GM20000 (cell line): Measurements from ENCODE around the gene MED9.
"Not testable (repeated sequence)": the region's sequence is repeated elsewhere in the genome, so short reads cannot be mapped to it uniquely, and the experiment has no call there.

Experiments used
- DNase-seq: peaks from one replicate; pipeline ENCODE4 v3.0.0; 2012; ENCODE audit warnings: low spot score
- TF ChIP-seq, protein P1 (sequence below): IDR thresholded peaks from 2 replicates; pipeline ENCODE4 v1.5.1; 2012; ENCODE audit warnings: mild to moderate bottlenecking, control low read depth; ENCODE audit errors: extremely low read depth, missing control alignments

Gene MED9

DNA sequence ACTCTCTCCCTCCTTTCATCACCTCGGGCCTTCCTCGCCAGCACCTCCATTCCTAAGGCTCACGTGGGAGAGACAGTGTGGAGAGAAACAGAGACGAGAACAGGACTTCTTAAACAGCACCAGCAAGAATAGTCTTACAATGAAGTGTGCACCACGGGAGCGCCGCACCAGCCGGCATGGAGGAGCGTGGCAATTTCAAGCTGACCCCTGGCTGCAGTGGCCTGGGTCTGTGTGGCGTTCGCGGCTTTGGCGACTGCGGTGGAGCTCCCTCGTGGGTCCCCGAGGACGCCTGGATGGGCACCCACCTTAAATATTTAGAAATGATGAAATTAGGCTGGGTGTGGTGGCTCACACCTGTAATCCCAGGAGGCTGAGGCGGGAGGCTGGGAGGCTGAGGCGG lies 20.5 kb upstream of the MED9 start:
- TF ChIP-seq, protein P1, sequence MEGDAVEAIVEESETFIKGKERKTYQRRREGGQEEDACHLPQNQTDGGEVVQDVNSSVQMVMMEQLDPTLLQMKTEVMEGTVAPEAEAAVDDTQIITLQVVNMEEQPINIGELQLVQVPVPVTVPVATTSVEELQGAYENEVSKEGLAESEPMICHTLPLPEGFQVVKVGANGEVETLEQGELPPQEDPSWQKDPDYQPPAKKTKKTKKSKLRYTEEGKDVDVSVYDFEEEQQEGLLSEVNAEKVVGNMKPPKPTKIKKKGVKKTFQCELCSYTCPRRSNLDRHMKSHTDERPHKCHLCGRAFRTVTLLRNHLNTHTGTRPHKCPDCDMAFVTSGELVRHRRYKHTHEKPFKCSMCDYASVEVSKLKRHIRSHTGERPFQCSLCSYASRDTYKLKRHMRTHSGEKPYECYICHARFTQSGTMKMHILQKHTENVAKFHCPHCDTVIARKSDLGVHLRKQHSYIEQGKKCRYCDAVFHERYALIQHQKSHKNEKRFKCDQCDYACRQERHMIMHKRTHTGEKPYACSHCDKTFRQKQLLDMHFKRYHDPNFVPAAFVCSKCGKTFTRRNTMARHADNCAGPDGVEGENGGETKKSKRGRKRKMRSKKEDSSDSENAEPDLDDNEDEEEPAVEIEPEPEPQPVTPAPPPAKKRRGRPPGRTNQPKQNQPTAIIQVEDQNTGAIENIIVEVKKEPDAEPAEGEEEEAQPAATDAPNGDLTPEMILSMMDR: no peak

DNA sequence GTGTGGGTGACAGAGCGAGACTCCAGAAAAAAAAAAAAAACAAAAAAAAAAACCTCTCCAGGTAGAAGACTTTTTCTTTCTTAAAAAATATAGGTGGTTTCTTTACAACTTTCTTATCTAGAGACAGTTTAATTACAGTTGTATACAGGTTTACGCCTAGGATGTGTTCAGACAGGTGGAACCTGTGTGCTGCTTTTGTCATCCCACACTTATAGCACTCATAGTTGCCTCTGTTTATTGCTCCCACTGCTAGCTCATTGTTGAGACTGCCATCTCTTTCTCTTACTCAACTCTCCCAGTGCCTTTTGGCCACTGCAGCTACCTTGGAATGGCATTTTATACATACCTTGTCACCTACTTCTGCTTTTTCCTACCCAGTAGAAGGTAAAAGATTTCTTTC lies 19.1 kb upstream of the MED9 start:
- no peak for DNase-seq
- TF ChIP-seq, protein P1: no peak

More for the DNA sequence above, 20.5 kb upstream of the MED9 start:
- no peak for DNase-seq

DNA sequence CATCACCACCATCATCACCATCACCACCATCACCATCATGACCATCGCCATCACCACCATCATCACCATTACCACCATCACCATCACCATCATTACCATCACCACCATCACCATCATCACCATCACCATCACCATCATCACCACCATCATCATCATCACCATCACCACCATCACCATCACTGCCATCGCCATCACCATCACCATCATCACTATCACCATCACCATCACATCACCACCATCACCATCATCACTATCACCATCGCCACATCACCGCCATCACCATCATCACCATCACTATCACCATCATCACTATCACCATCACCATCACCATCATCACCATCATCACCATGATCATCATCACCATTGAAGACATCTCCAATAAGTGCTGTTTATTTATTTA lies 16.8 kb upstream of the MED9 start:
- DNase-seq: no peak
- TF ChIP-seq, protein P1: no peak

DNA sequence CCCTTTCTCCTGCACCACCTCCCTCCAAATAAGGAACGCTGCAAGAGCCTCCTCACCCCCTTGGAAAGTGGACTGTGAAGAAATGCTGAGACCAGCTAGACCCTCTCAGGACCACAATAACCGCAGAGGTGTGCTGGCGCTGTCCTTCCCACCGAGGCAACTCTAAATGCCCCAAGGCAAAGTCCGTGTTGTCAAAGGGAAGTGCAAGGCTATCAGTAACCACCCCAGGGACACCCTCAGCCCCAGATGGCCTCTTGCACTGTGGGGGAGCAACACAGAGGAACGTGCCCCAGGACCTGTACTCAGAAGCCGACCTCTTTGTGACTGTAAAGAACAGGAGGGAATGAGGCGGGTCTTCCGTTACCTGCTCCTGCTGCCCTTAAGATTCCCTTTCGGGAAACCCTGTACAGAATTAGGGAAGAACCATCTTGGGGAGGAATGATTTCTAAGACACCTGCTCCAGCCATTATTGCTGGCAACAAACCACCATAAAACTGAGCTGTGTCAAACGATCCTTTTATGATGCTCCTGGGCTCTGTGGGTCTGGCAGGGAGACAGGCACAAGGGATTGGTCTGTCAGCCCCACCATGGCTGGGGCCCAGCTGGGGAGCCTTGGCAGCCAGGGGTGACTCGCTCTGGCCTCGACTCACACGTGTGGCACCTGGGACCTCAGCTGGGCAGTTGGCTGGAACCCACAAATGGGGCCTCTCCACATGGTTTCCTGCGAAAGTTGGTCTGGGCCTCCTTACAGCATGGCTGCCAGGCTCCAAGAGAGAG lies 14.6 kb upstream of the MED9 start:
- DNase-seq: no peak
- TF ChIP-seq, protein P1: no peak

DNA sequence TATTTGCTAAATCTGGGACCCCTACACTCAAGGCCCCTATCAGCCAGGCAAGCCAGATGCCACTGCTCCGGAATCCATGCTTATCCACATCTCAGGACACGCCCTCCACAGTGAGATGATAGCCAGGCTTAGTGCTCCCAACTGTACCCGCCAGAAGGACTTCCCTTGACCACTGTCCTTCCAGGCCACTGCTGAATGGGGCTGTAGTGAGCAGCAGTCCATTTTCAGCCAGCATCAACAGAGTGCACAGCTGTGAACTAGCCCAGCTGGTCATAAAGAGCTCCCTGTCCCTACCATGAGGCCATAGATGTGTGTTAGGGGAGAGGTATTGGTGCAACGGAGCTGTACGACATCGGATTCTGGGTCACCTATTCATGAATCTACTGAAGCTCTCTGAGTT lies 13.0 kb upstream of the MED9 start:
- TF ChIP-seq, protein P1: no peak
- no peak for DNase-seq

DNA sequence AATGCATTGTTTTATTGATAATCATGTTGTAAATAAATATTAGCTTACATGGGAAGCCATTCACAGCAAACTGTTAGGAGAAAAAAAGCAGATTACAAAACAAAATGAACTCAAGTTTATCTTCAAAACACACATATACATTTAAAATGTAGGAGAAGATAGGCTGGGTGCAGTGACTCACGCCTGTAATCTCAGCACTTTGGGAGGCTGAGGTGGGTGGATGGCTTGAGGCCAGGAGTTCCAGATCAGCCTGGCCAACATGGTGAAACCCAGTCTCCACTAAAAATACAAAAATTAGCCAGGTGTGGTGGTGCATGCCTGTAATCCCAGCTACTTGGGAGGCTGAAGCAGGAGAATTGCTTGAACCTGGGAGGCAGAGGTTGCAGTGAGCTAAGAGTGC lies 10.9 kb upstream of the MED9 start:
- DNase-seq: not testable (repeated sequence)

DNA sequence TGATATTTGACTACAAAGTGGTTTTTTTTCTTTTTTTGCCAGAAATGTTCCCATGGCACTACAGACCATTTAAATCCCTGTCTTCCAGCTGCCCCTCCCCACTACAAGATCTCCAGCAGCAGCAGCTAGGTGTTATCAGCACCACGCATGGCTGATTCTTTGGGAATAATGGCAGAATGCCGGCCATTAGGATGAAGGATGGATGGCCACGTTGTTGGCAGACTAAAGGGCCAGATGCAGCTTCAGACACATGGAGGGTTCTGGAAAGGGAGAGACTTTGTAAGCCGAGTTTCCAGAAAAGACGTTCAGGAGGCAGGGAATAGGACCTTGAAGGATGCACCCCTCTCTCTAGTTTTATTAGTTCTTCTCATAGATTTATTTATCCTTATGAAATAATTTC lies 10.3 kb upstream of the MED9 start:
- TF ChIP-seq, protein P1: no peak
- DNase-seq: no peak

DNA sequence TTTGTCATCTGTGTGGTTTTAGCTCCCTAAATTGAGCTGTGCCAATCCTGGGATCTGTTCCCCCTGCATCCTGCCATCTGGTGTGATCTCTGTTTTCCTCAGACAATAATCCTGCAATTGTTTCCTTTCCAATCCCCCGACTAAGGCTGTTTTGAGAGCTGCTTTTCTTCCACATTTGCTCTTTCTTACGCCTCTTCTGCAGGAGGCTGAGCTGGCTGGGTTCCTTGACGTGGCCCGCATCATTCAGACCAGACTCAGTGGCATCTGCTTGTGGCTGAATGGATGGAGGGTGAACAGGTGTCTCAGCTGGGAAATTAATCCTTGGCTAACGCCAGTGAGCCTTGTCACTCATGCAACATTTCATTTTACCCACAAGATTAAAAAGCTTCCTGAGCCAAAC lies 9.8 kb upstream of the MED9 start:
- no peak for DNase-seq
- TF ChIP-seq, protein P1: no peak
